Activated CD4-positive, alpha-beta T cell treated with anti-CD3 and anti-CD28 coated beads, Interleukin-2, Interleukin-6, amounts not matched to agents 100 ng/mL and 50 ng/mL, durations not matched to agents 16 hours and 8 hours (primary cell): ENCODE measurements around the gene CEBPG.

Experiments used
- DNase-seq: peaks from one replicate; pipeline ENCODE4 v3.0.0-alpha.2; 2020

The CEBPG gene

GRCh38 chr19:33407140-33407551 is 33.6 kb downstream of the CEBPG start:
- no peak for DNase-seq

GRCh38 chr19:33407716-33408115 is 34.2 kb downstream of the CEBPG start:
- DNase-seq = no peak

DNA sequence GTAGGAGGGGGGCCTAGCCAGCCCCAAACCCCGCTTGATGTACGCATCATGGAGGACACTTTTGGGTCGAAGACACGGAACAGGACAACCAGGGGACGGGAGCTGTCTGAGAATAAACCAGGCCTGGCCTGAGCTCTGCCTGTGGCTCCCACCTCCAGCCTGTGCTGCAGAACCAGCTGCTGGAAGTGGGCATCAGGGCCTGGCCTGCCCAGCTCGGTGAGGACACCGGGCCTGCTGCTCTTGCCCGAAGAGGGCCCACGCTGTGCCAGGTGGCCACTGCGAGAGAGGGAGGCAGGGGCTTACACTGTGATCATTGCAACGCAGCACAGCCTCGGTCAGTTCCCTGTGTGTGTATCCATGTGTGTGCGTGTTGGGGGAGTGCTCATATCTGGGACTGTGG is 34.6 kb downstream of the CEBPG start:
- DNase-seq = no peak

DNA sequence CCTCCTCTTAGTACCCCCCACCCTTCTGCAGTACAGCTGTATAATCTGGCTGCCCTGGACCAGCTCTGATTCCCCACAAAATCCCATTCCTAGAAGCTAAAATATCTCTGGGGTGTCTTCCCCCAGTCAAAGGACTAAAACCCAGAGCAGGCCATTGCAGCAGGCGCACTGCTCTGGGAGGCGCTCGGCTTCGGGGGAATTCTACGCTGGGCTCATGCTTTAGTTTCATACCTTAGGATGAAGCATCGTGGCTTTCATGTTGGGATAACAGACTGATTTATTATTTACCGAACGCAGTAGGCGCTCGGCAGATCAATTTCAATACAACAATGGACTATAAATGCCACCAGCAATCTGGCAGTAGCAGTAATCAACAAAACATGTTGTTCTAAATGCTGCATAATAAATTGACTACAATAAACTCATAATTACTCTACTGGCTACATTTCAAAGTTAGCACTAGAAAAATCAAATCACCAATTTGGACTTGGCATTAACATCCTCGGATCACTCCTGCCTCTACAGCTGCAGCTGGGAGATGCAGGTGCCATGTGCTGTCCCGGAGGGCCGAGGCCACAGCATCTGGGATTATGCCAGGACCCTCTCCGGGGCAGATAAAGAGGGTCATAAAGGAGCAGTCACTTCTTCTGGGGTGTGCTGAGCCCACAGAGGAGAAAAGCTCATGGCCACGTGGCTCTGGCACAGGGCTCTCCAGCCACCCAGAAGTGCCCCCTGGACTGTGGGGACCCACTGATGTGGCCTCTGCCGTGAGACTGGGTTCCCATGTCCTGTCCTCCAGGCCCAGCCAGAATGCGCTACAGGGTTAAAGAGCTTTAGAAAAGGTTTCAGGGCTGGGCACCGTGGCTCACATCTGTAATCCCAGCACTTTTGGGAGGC is 35.3 kb downstream of the CEBPG start:
- DNase-seq = no peak

- DNase-seq = no peak
Measured at GRCh38 chr19:33409906-33410685, 36.6 kb downstream of the CEBPG start.

GRCh38 chr19:33410915-33411401 is 37.4 kb downstream of the CEBPG start:
- DNase-seq = no peak

GRCh38 chr19:33411621-33412180 is 38.2 kb downstream of the CEBPG start:
- no peak for DNase-seq

GRCh38 chr19:33412601-33413425 is 39.3 kb downstream of the CEBPG start:
- DNase-seq = no peak

- no peak for DNase-seq
Measured at GRCh38 chr19:33413426-33413725, 39.9 kb downstream of the CEBPG start.

GRCh38 chr19:33413868-33414666 is 40.6 kb downstream of the CEBPG start:
- DNase-seq = no peak

- no peak for DNase-seq
Measured at GRCh38 chr19:33414667-33415605, 41.4 kb downstream of the CEBPG start.

GRCh38 chr19:33416307-33417215 is 43.1 kb downstream of the CEBPG start:
- DNase-seq = peak; percentile 78

GRCh38 chr19:33417751-33418150 is 44.2 kb downstream of the CEBPG start:
- DNase-seq = no peak

GRCh38 chr19:33418461-33418860 is 45.0 kb downstream of the CEBPG start:
- DNase-seq = no peak

DNA sequence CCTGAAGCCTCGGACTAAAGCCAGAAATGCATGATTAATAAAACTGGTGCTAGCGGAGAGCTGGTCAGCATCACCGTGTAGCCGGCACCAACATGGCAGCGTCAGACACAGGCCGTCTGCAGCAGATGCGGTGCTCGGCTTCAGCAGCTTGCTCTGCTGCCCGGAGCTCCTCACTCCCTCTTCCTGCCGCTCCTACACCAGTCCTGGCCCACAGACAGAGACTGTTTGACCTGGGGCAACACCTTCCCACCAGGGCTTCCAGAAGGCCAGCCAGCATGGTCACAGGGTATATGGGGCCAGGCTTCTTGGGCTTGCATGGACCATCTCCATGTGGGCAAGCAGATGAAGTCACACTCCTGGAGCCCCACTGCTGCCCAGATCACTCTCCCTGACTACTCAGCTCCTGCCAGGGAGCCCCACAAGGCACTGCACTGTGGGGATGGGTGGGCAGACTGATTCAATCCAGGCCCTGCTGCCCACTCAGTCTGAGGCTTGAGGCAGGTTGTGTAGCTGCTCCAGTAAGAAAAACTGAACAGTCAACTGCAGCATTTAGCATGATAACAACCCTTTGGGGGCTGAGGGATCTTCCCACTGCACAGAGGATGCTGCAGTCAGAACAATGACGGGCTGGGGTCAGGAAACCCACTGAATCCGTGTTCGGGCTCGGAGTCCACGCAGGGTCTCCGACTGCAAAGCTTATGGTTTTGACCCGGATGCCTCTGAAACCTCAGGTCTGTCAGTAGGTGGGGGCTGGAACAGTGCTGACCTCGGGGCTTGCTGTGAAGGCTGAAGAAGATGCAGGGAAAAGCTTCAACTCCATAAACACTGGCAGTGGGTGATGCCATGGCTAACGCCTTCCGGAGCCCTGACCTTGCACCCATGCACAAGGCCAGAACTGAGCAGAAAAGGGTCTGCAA is 45.6 kb downstream of the CEBPG start:
- DNase-seq = no peak

GRCh38 chr19:33419788-33420130 is 46.2 kb downstream of the CEBPG start:
- no peak for DNase-seq

- DNase-seq = no peak
Measured at GRCh38 chr19:33420821-33421220, 47.3 kb downstream of the CEBPG start.

GRCh38 chr19:33421368-33421767 is 47.9 kb downstream of the CEBPG start:
- DNase-seq = no peak
